ENCODE measurements around the gene MPHOSPH8. TPM values are rescaled to one million over a fixed set of nuclear protein-coding genes. Genes with fewer than 3 reads are reported as not detected.

MPHOSPH8 gene
- total and polyA plus RNA-seq, 4 donors: 8.4 to 14.2 (median 12.3) TPM

- WGBS: 90% methylated on average over 14 of the region's 14 CpGs
Measured at GRCh38 chr13:19664481-19665230, 31.2 kb downstream of the MPHOSPH8 start.

DNA sequence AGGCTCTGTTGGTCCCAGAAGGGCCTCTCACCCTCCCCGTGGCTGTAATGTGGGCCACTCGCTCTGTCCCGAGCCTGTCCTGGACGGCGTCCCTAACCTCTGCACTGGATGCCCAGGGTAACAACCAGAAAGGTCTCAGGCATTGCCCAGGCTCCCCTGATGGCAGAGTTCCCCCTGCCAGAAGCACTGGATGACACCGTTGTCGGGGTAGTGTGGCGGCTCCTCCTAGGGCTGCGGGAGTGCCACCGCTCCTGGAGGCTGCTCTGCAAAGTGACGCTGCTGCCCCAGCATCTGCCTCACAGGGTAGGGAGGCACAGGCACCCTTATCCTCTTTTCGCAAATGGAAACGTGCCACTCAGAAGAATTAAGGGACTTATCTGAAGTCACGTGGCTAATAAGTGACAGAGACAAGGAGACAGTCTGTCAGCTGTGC is 32.0 kb downstream of the MPHOSPH8 start:
- no peak for DNase-seq (ENCODE audit: low spot score)
- Histone ChIP-seq H3K9me3 (ENCODE audit: control insufficient read depth in 4 of 4, low read length in 3 of 4) (no peaks in the 10 kb centered on the region), H3K27me3 (ENCODE audit: control insufficient read depth in 4 of 4, insufficient read depth in 4 of 4, low read length in 3 of 4) (no peaks in the 10 kb centered on the region), H3K4me1 (ENCODE audit: control insufficient read depth in 4 of 4, insufficient read depth in 4 of 4, low read length in 3 of 4) (no peaks in the 10 kb centered on the region), H3K27ac (ENCODE audit: low read depth in 1 of 2, low read length in 2 of 2) (no peak overlapping the region), H3K4me3 (ENCODE audit: low read depth in 1 of 3, low read length in 3 of 3) (no peak overlapping the region), H3K9ac (ENCODE audit: low read depth in 1 of 2, low read length in 2 of 2) (no peak overlapping the region), H3K36me3 (ENCODE audit: control insufficient read depth in 4 of 4, insufficient read depth in 3 of 4, low read depth in 1 of 4, low read length in 3 of 4) (peaks cover 23 to 76% (median 59%) of the 10 kb centered on the region in 4 donors)
- TF ChIP-seq GABPA (IDR thresholded peaks at IDR 0.05 in 1 of 2, conservative IDR thresholded peaks at IDR 0.05 in 1 of 2) (no peak), YY1 (IDR thresholded peaks at IDR 0.05) (no peak), REST (IDR thresholded peaks at IDR 0.05) (no peak), JUND (IDR thresholded peaks at IDR 0.05) (no peak), CTCF (IDR thresholded peaks at IDR 0.05; ENCODE audit: low read depth, low read length, missing input control) (no peak), RAD21 (IDR thresholded peaks at IDR 0.05) (no peak)
- TF ChIP-seq, protein P1, sequence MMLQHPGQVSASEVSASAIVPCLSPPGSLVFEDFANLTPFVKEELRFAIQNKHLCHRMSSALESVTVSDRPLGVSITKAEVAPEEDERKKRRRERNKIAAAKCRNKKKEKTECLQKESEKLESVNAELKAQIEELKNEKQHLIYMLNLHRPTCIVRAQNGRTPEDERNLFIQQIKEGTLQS (IDR thresholded peaks at IDR 0.05): no peak
- 90% methylated on average over 14 of the region's 14 CpGs for whole genome bisulfite sequencing

More at GRCh38 chr13:19664481-19665230, 31.2 kb downstream of the MPHOSPH8 start:
- no peak overlapping the region for H3K27ac ChIP-seq (ENCODE audit: low read depth in 1 of 2, low read length in 2 of 2)
- peaks cover 21 to 72% (median 54%) of the 10 kb centered on the region in 4 donors for H3K36me3 ChIP-seq (ENCODE audit: control insufficient read depth in 4 of 4, insufficient read depth in 3 of 4, low read depth in 1 of 4, low read length in 3 of 4)
- H3K27me3 ChIP-seq (ENCODE audit: control insufficient read depth in 4 of 4, insufficient read depth in 4 of 4, low read length in 3 of 4): no peaks in the 10 kb centered on the region
- no peaks in the 10 kb centered on the region for H3K4me1 ChIP-seq (ENCODE audit: control insufficient read depth in 4 of 4, insufficient read depth in 4 of 4, low read length in 3 of 4)
- no peak overlapping the region for H3K4me3 ChIP-seq (ENCODE audit: low read depth in 1 of 3, low read length in 3 of 3)
- no peak for DNase-seq (ENCODE audit: low spot score)
- H3K9me3 ChIP-seq (ENCODE audit: control insufficient read depth in 4 of 4, low read length in 3 of 4): no peaks in the 10 kb centered on the region
- TF ChIP-seq REST (IDR thresholded peaks at IDR 0.05) (no peak), EGR1 (IDR thresholded peaks at IDR 0.05; ENCODE audit: low read depth in 2 of 2) (no peak), HNF4A (conservative IDR thresholded peaks at IDR 0.05) (no peak)
- TF ChIP-seq, protein P1 (IDR thresholded peaks at IDR 0.05): no peak
- no peak overlapping the region for H3K9ac ChIP-seq (ENCODE audit: low read depth in 1 of 2, low read length in 2 of 2)

Measured in liver (tissue), 9 donors.